GM12878 (cell line): ENCODE data around the gene CCDC107. TPM values are rescaled to one million over a fixed set of nuclear protein-coding genes. Genes with fewer than 3 reads are reported as not detected.

Source experiments
- ATAC-seq: fragments of 200-7000 bp; cut with Tn5 transposase; 3 replicates; pipeline ENCODE4 v1.9.1; 2020; ENCODE audit warnings: mild to moderate bottlenecking, moderate library complexity
- BruUV-seq: library from RNA; stranded (reverse); fragments of 400-500 nt; replicated peaks from 2 replicates; lab custom pipeline; 2021; lab: Mats Ljungman, UMichigan
- CTCF ChIA-PET: fragments of 300-600 bp; sonication (Branson Sonifier 250); formaldehyde crosslinking; extraction: SDS; loops from one replicate; lab custom pipeline; 2021; ENCODE audit warnings: inconsistent platforms; lab: Yijun Ruan, JAX
- POLR2A ChIA-PET: fragments of 350-600 bp; formaldehyde crosslinking; extraction: SDS; loops from one replicate; lab custom pipeline; 2021; ENCODE audit warnings: inconsistent platforms; lab: Charles Lee
- RAD21 ChIA-PET: fragments of 300-600 bp; sonication (Branson Sonifier 250); formaldehyde crosslinking; loops from one replicate; lab custom pipeline; 2023; ENCODE audit warnings: antibody characterized with exemption; ENCODE audit not compliant: unreplicated experiment; lab: Charles Lee
- SMC1A ChIA-PET: fragments of 300-600 bp; sonication (Branson Sonifier 250); formaldehyde crosslinking; loops from one replicate; lab custom pipeline; 2023; ENCODE audit not compliant: unreplicated experiment, uncharacterized antibody; lab: Charles Lee
- DNase-seq: peaks from one replicate; pipeline ENCODE4 v3.0.0-alpha.2; 2011; ENCODE audit warnings: low read depth, low spot score
- FAIRE-seq: peaks from 3 replicates; lab custom pipeline; 2011; peaks lifted over from hg19 to GRCh38; lab: Jason Lieb, UNC
- H2AFZ ChIP-seq: 2 replicates; pipeline ENCODE4 v1.6.0; 2011; ENCODE audit warnings: low read depth, low read length, control low read depth; ENCODE audit not compliant: control insufficient read depth
- H3K27ac ChIP-seq: 2 replicates; pipeline ENCODE4 v1.5.1; 2011; ENCODE audit warnings: control low read depth; ENCODE audit not compliant: control insufficient read depth, insufficient read depth
- H3K27me3 ChIP-seq, 2 experiments: replicated peaks in 1 of 2; 2 replicates each; pipeline versions ENCODE4 v1.6.0 to v1.6.1; 2011; ENCODE audit warnings: low read length in 1 of 2; ENCODE audit not compliant: control insufficient read depth in 2 of 2, insufficient read depth in 2 of 2
- H3K36me3 ChIP-seq, 2 experiments: 2 replicates each; pipeline ENCODE4 v1.5.1; 2011; ENCODE audit warnings: low read length in 1 of 2; ENCODE audit not compliant: control insufficient read depth in 2 of 2, insufficient read depth in 2 of 2
- H3K4me1 ChIP-seq: 2 replicates; pipeline ENCODE4 v1.6.1; 2011; ENCODE audit warnings: mild to moderate bottlenecking, low read length, moderate library complexity, mixed read lengths; ENCODE audit not compliant: control insufficient read depth, insufficient read depth
- H3K4me2 ChIP-seq: 2 replicates; pipeline ENCODE4 v1.6.0; 2011; ENCODE audit warnings: control low read depth; ENCODE audit not compliant: control insufficient read depth, insufficient read depth
- H3K4me3 ChIP-seq: fragments of 200-600 bp; sonication (generic); 2 replicates; pipeline ENCODE4 v1.5.1; 2016
- H3K79me2 ChIP-seq: 2 replicates; pipeline ENCODE4 v1.6.0; 2011; ENCODE audit warnings: low read length; ENCODE audit not compliant: control insufficient read depth, insufficient read depth
- H3K9ac ChIP-seq: 2 replicates; pipeline ENCODE4 v1.8.0; 2011; ENCODE audit warnings: low read length, control low read depth, mixed read lengths; ENCODE audit not compliant: control insufficient read depth, insufficient read depth
- H3K9me3 ChIP-seq: replicated peaks from 3 replicates; pipeline ENCODE4 v1.5.1; 2011; ENCODE audit warnings: mild to moderate bottlenecking, low read length; ENCODE audit not compliant: control insufficient read depth, insufficient read depth
- H4K20me1 ChIP-seq: 2 replicates; pipeline ENCODE4 v1.6.0; 2011; ENCODE audit not compliant: control insufficient read depth, insufficient read depth
- CBX3 ChIP-seq: fragments of 200-600 bp; sonication (generic); IDR thresholded peaks from 2 replicates; pipeline ENCODE4 v1.6.1; 2016; ENCODE audit warnings: low read depth, borderline replicate concordance
- CREM ChIP-seq: IDR thresholded peaks from 2 replicates; pipeline ENCODE4 v1.6.1; 2014; ENCODE audit warnings: antibody characterized with exemption, low read depth
- FOS ChIP-seq: IDR thresholded peaks from 3 replicates; pipeline ENCODE4 v1.6.1; 2011; ENCODE audit warnings: borderline replicate concordance; ENCODE audit not compliant: insufficient read length; ENCODE audit errors: extremely low read depth
- IKZF2 ChIP-seq, 2 experiments: fragments of 450-650 bp; IDR thresholded peaks; 2 replicates each; pipeline ENCODE4 v1.6.1; 2017; ENCODE audit warnings: mild to moderate bottlenecking in 2 of 2, moderate library complexity in 2 of 2
- KDM1A ChIP-seq: fragments of 200-600 bp; sonication (generic); IDR thresholded peaks from 2 replicates; pipeline ENCODE4 v1.6.1; 2016; ENCODE audit warnings: borderline replicate concordance
- MAX ChIP-seq: IDR thresholded peaks from 2 replicates; pipeline ENCODE4 v1.6.1; 2012; ENCODE audit warnings: low read depth, low read length, improper control_type of control experiment
- NFYB ChIP-seq: IDR thresholded peaks from 2 replicates; pipeline ENCODE4 v1.6.1; 2011; ENCODE audit warnings: low read depth, mild to moderate bottlenecking, low read length, improper control_type of control experiment, moderate library complexity; ENCODE audit not compliant: insufficient read depth
- PAX5 ChIP-seq: IDR thresholded peaks from 2 replicates; pipeline ENCODE4 v1.6.1; 2011; ENCODE audit warnings: low read depth, low read length, borderline replicate concordance
- POLR2A ChIP-seq: IDR thresholded peaks from 2 replicates; pipeline ENCODE4 v1.6.1; 2011; ENCODE audit warnings: low read depth, mild to moderate bottlenecking, low read length
- RAD21 ChIP-seq: IDR thresholded peaks from 2 replicates; pipeline ENCODE4 v1.6.1; 2011; ENCODE audit warnings: mild to moderate bottlenecking, low read depth, low read length, moderate library complexity; ENCODE audit not compliant: insufficient read depth
- RELB ChIP-seq: fragments of 450-650 bp; IDR thresholded peaks from 2 replicates; pipeline ENCODE4 v1.6.1; 2017; ENCODE audit warnings: low read depth, mild to moderate bottlenecking, moderate library complexity
- SKIL ChIP-seq: fragments of 450-650 bp; IDR thresholded peaks from 2 replicates; pipeline ENCODE4 v1.6.1; 2017; ENCODE audit warnings: mild to moderate bottlenecking, low read depth, inconsistent platforms; ENCODE audit not compliant: poor library complexity, severe bottlenecking
- SPI1 ChIP-seq: IDR thresholded peaks from 2 replicates; pipeline ENCODE4 v1.6.1; 2011; ENCODE audit warnings: low read depth, mild to moderate bottlenecking, low read length, moderate library complexity, borderline replicate concordance; ENCODE audit not compliant: insufficient read depth
- SUPT20H ChIP-seq: IDR thresholded peaks from 2 replicates; pipeline ENCODE4 v1.6.1; 2011; ENCODE audit warnings: low read depth, mild to moderate bottlenecking, low read length, moderate library complexity, borderline replicate concordance; ENCODE audit not compliant: control insufficient read depth
- ZNF217 ChIP-seq: fragments of 450-650 bp; IDR thresholded peaks from 2 replicates; pipeline ENCODE4 v1.6.1; 2017; ENCODE audit warnings: antibody characterized with exemption, mild to moderate bottlenecking
- whole genome bisulfite sequencing: methylation state at CpG from one replicate; pipeline ENCODE4 v1.1.6; 2016; ENCODE audit warnings: low lambda C conversion rate; ENCODE audit not compliant: insufficient replicate concordance, insufficient coverage; ENCODE audit errors: missing lambda C conversion rate; 5-methylcytosine and 5-hydroxymethylcytosine counted together
- in situ Hi-C: fragments of 300-500 bp; cut with MboI; formaldehyde crosslinking; loops from 9 replicates; pipeline ENCODE4 v1.14.3; 2018; ENCODE audit warnings: mixed read lengths
- intact Hi-C: fragments of 100-400 bp; cut with micrococcal nuclease; formaldehyde crosslinking; loops from one replicate; pipeline ENCODE4 v1.14.2; 2022; ENCODE audit not compliant: unreplicated experiment
- polyA plus RNA-seq, 11 experiments: library from polyadenylated mRNA; depleted of rRNA in 4 of 11; unstranded in 6 of 11; stranded (reverse) in 5 of 11; fragments of >200 nt; fragmentation: Nextera tagmentation in 4 of 11; fragmentation: Illumina TruSeq in 1 of 11; extraction: Ambion mirVana in 4 of 11; extraction: Trizol in 1 of 11; gene quantifications; 1 replicate in 1 of 11; 2 replicates in 10 of 11; pipeline versions ENCODE4 v1.2.1 to v1.2.3, GENCODE V29; 2011 to 2016; ENCODE audit warnings: inconsistent platforms in 2 of 11, missing spikeins in 2 of 11, low read depth in 1 of 11
- total RNA-seq, 4 experiments: library from RNA; depleted of rRNA in 3 of 4; stranded (reverse); fragments of >200 nt in 3 of 4; fragmentation: Illumina TruSeq in 1 of 4; extraction: Trizol in 1 of 4; gene quantifications; 2 replicates each; pipeline versions ENCODE4 v1.2.1 to v1.2.3, GENCODE V29; 2013 to 2021

The CCDC107 gene
- total and polyA plus RNA-seq, 10 of the 15 experiments (the other 5 are each of a cell fraction or from before 2014, with no cell fraction given) = 0.19 to 18.3 (median 10.6) TPM

GRCh38 chr9:35674025-35674361 lies 15.9 kb downstream of the CCDC107 start:
- ChIA-PET RAD21 (no interaction called here), SMC1A (interaction anchor here (0.7 to 1.7 kb wide), 3 partner anchors 10 to 56 kb away, joined by 3 to 4 read pairs (median 3); no protein-coding TSS in a partner anchor), POLR2A (no interaction called here), CTCF (interaction anchor here (1.0 to 2.5 kb wide), 3 partner anchors 9 to 23 kb away, joined by 5 to 9 read pairs (median 9); partner anchors contain the start of gene ARHGEF39)
- ATAC-seq (no peak), DNase-seq (no peak), FAIRE-seq (no peak)
- H2AFZ ChIP-seq = no peak overlapping the region
- H3K9ac ChIP-seq = no peak overlapping the region
- H3K4me3 ChIP-seq = no peak overlapping the region
- H4K20me1 ChIP-seq = no peaks in the 10 kb centered on the region
- no peaks in the 10 kb centered on the region for H3K36me3 ChIP-seq
- no peak overlapping the region for H3K27ac ChIP-seq
- WGBS = 33% methylated on average over 3 of the region's 3 CpGs
- in situ Hi-C loops = no loop called here
- intact Hi-C loops = no loop called here
- no TSS peak for BruUV-seq
- no peaks in the 10 kb centered on the region for H3K9me3 ChIP-seq
- no peaks in the 10 kb centered on the region for H3K4me1 ChIP-seq
- H3K4me2 ChIP-seq = no peak overlapping the region
- H3K79me2 ChIP-seq = no peaks in the 10 kb centered on the region
- peaks cover 3 to 7% of the 10 kb centered on the region in 2 experiments for H3K27me3 ChIP-seq
- TF ChIP-seq SKIL = no peak
- no peak for TF ChIP-seq MAX
- no peak for TF ChIP-seq SPI1
- no peak for TF ChIP-seq SUPT20H
- no peak for TF ChIP-seq RAD21
- TF ChIP-seq ZNF217 = no peak
- no peak for TF ChIP-seq IKZF2 (IDR thresholded peaks at IDR 0.05)
- no peak for TF ChIP-seq CREM
- TF ChIP-seq PAX5 = no peak
- no peak for TF ChIP-seq KDM1A
- no peak for TF ChIP-seq CBX3
- TF ChIP-seq RELB = no peak
- no peak for TF ChIP-seq NFYB
- no peak for TF ChIP-seq FOS
- TF ChIP-seq POLR2A = no peak
